ENCODE results near the gene C12orf57. TPM values are rescaled to one million over a fixed set of nuclear protein-coding genes. Genes with fewer than 3 reads are reported as not detected.
A peak's percentile ranks its signal among the peaks of the same experiment; 100 is the strongest.

The C12orf57 gene
- total and polyA plus RNA-seq, 2 of the 8 experiments (the other 6 are each of a cell fraction or from before 2014, with no cell fraction given) = 174 to 993 TPM

GRCh38 chr12:6925239-6925539 lies 18.6 kb upstream of the C12orf57 start:
- H3K14ac ChIP-seq (ENCODE audit: insufficient read length) = no peak overlapping the region
- no peak overlapping the region for H3K23ac ChIP-seq (ENCODE audit: insufficient read length)
- FAIRE-seq = no peak
- peak overlapping the region; percentile 99 for H4K91ac ChIP-seq (replicated peaks; ENCODE audit: insufficient read length, low read length)
- POLR2A ChIA-PET (ENCODE audit: partially characterized antibody) = interaction anchor here (0.9 to 44.0 kb wide), 16 partner anchors 15 to 311 kb away, joined by 3 to 1596 read pairs (median 8); partner anchors contain the start of genes C12orf57, C1RL, CDCA3 and EMG1
- peak overlapping the region; percentile 100 for H2BK5ac ChIP-seq (ENCODE audit: low read depth, low read length)
- DNase-seq (ENCODE audit: low read depth in 1 of 2, low spot score in 2 of 2) = peak in 1 of 2 experiments; percentile 69
- no peak overlapping the region for H2AFZ ChIP-seq (ENCODE audit: low read length)
- H3K79me2 ChIP-seq (ENCODE audit: control insufficient read depth in 1 of 2, insufficient read depth in 2 of 2, low read length in 2 of 2) = peaks cover 18 to 19% of the 10 kb centered on the region in 2 experiments
- H3K27me3 ChIP-seq (replicated peaks in 1 of 4; ENCODE audit: control insufficient read depth in 3 of 4, extremely low read depth in 1 of 4, insufficient read depth in 3 of 4, low read length in 3 of 4) = no peaks in the 10 kb centered on the region
- peak overlapping the region; percentile 91 for H3K56ac ChIP-seq (replicated peaks; ENCODE audit: insufficient read length, low read depth, low read length)
- peak overlapping the region; percentile 30 to 90 (median 66); a peak in 7 of 8 replicates for H3K4me3 ChIP-seq (ENCODE audit: extremely low read depth in 1 of 4, insufficient read depth in 2 of 4, low read depth in 3 of 4, low read length in 4 of 4)
- H3K36me3 ChIP-seq (ENCODE audit: control insufficient read depth in 2 of 4, insufficient read depth in 4 of 4, low read length in 3 of 4) = peaks cover 16 to 33% (median 21%) of the 10 kb centered on the region in 4 experiments
- H3K9me3 ChIP-seq (ENCODE audit: insufficient read depth in 2 of 2, low read depth in 1 of 2, low read length in 1 of 2) = no peaks in the 10 kb centered on the region
- H3K27ac ChIP-seq (ENCODE audit: low read depth, low read length) = peak overlapping the region; percentile 86
- H2BK12ac ChIP-seq (ENCODE audit: low read depth, low read length) = peak overlapping the region; percentile 99
- H2AK5ac ChIP-seq (ENCODE audit: low read depth, low read length) = peak overlapping the region; percentile 95
- H4K5ac ChIP-seq (ENCODE audit: insufficient read length, low read depth, low read length) = peak overlapping the region; percentile 90
- H2BK120ac ChIP-seq (replicated peaks; ENCODE audit: low read depth, low read length) = peak overlapping the region; percentile 84
- H3K4me1 ChIP-seq (replicated peaks in 1 of 4; ENCODE audit: control insufficient read depth in 3 of 4, insufficient read depth in 4 of 4, low read length in 3 of 4) = peaks cover 13 to 31% (median 17%) of the 10 kb centered on the region in 4 experiments
- H3K4ac ChIP-seq (replicated peaks; ENCODE audit: insufficient read length, low read depth, low read length) = peak overlapping the region; percentile 50
- peaks cover 5% of the 10 kb centered on the region; the same call in 1 of the 2 replicates for H3K79me1 ChIP-seq (ENCODE audit: low read depth, low read length)
- H4K20me1 ChIP-seq (replicated peaks in 1 of 2; ENCODE audit: control insufficient read depth in 1 of 2, insufficient read depth in 2 of 2, low read length in 2 of 2) = peaks cover 9 to 11% of the 10 kb centered on the region in 2 experiments
- CTCF ChIA-PET (ENCODE audit: partially characterized antibody) = interaction anchor here (0.6 to 10.0 kb wide), 21 partner anchors 9 to 187 kb away, joined by 3 to 253 read pairs (median 4); partner anchors contain the start of genes C12orf57, ENO2, GNB3 and LRRC23
- H3K23me2 ChIP-seq (ENCODE audit: low read depth, low read length) = peaks cover 28% of the 10 kb centered on the region
- peak overlapping the region; percentile 100 for H2BK15ac ChIP-seq (ENCODE audit: low read length)
- peak overlapping the region; percentile 94 for H3K18ac ChIP-seq (ENCODE audit: extremely low read depth, low read length)
- no peak overlapping the region for H4K8ac ChIP-seq (ENCODE audit: extremely low read depth, insufficient read depth, low read length)
- H3K9ac ChIP-seq (replicated peaks in 1 of 4; ENCODE audit: extremely low read depth in 1 of 4, low read depth in 3 of 4, low read length in 3 of 4) = peak overlapping the region in 3 of 4 experiments; percentile 14 to 62 (median 49); a peak in 4 of 7 replicates
- H2BK20ac ChIP-seq (ENCODE audit: low read length) = peak overlapping the region; percentile 40; the same call in 1 of the 2 replicates
- 17% methylated on average over 1 of the region's 1 CpG; no CpG with 5 or more reads in 1 of the 2 experiments for WGBS, 2 experiments (ENCODE audit: extremely low coverage in 1 of 2, insufficient coverage in 1 of 2, insufficient read length in 1 of 2, insufficient replicate concordance in 2 of 2, low coverage in 1 of 2, low lambda C conversion rate in 2 of 2, missing lambda C conversion rate in 1 of 2)
- H3K4me2 ChIP-seq (ENCODE audit: insufficient read depth in 1 of 2, low read depth in 2 of 2, low read length in 2 of 2) = peak overlapping the region; percentile 92 to 100
- TF ChIP-seq HDAC6 (IDR thresholded peaks at IDR 0.05; ENCODE audit: low read depth, low read length) (no peak), GABPA (IDR thresholded peaks at IDR 0.05; ENCODE audit: borderline replicate concordance, insufficient read depth, low read length) (no peak), EP300 (IDR thresholded peaks at IDR 0.05; ENCODE audit: borderline replicate concordance in 1 of 2, low read depth in 2 of 2, low read length in 2 of 2) (no peak), MAX (IDR thresholded peaks at IDR 0.05) (peak; percentile 10; the same call in 1 of the 2 replicates), RNF2 (IDR thresholded peaks at IDR 0.05; ENCODE audit: borderline replicate concordance, low read depth, low read length, missing control alignments, poor library complexity, severe bottlenecking) (no peak), GTF2F1 (IDR thresholded peaks at IDR 0.05; ENCODE audit: borderline replicate concordance, low read depth, low read length) (no peak), ATF3 (IDR thresholded peaks at IDR 0.05; ENCODE audit: insufficient read depth, low read depth, low read length) (no peak), SUZ12 (IDR thresholded peaks at IDR 0.05; ENCODE audit: low read length) (no peak), PHF8 (conservative IDR thresholded peaks at IDR 0.05; ENCODE audit: low read depth, low read length) (no peak), CBX5 (IDR thresholded peaks at IDR 0.05; ENCODE audit: low read depth, low read length) (no peak), SP4 (IDR thresholded peaks at IDR 0.05; ENCODE audit: low read length) (no peak)

Measured in H1 (cell line).